ENCODE measurements around the gene SLC19A2. TPM values are rescaled to one million over a fixed set of nuclear protein-coding genes. Genes with fewer than 3 reads are reported as not detected.
"Not testable (repeated sequence)": the region's sequence is repeated elsewhere in the genome, so short reads cannot be mapped to it uniquely, and the experiment has no call there.

SLC19A2 gene
- total RNA-seq, 1 experiment from 2014 or later = 12.8 TPM

DNA sequence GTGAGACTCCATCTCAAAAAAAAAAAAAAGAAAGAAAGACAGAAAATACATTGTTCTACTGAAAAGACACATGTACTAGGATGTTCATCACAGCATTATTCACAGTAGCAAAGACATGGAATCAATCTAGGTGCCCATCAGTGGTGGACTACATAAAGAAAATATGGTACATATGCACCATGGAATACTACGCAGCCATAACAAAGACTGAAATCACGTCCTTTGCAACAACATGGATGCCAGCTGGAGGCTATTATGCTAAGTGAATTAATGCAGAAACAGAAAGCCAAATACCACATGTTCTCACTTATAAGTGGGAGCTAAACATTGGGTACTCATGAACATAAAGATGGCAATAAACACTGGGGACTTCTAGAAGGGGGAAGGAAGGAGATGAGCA is 48.9 kb upstream of the SLC19A2 start:
- H3K23me2 ChIP-seq (ENCODE audit: insufficient read length, low read depth, low read length, poor library complexity, severe bottlenecking) = no peaks in the 10 kb centered on the region
- no peaks in the 10 kb centered on the region for H3K27me3 Mint-ChIP-seq (ENCODE audit: low read depth)

DNA sequence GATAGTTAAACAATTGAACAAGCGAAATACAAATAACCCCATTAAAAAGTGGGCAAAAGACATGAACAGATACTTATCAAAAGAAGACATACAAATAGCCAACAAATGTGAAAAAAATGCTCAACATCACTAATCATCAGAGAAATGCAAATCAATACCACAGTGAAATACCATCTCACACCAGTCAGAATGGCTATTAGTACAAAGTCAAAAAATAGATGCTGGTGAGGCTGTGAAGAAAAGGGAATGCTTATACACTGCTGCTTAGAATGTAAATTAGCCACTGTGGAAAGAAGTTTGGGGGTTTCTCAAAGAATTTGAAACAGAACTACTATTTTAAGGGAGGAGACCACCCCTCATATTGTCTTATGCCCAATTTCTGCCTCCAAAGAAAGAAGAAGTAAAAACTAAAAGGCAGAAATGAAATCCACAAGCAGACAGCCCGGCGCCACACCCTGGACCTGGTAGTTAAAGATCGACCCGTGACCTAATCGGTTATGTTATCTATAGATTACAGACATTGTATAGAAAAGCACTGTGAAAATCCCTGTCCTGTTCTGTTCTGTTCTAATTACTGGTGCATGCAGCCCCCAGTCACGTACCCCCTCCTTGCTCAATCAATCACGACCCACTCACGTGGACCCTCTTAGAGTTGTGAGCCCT is 47.9 kb upstream of the SLC19A2 start:
- H4K8ac ChIP-seq (replicated peaks; ENCODE audit: insufficient read length, low read depth, low read length); H3K36me3 Mint-ChIP-seq (ENCODE audit: insufficient read depth in 1 of 3, low read depth in 3 of 3); H3K4me1 ChIP-seq (ENCODE audit: insufficient read depth, low read length); H3K4me3 Mint-ChIP-seq; H3K27me3 ChIP-seq (ENCODE audit: insufficient read depth, low read length); H2BK20ac ChIP-seq (ENCODE audit: low read depth, low read length, poor library complexity, severe bottlenecking); H3K4ac ChIP-seq (ENCODE audit: low read depth, low read length); H3K23me2 ChIP-seq (ENCODE audit: insufficient read length, low read depth, low read length, poor library complexity, severe bottlenecking); H4K20me1 ChIP-seq (ENCODE audit: control insufficient read depth, insufficient read depth, insufficient read length); H3K9me3 ChIP-seq (ENCODE audit: control insufficient read depth, low read depth, low read length); H2AFZ ChIP-seq (ENCODE audit: low read length); H3K4me2 ChIP-seq (ENCODE audit: insufficient read depth, insufficient read length, low read length); H4K91ac ChIP-seq (ENCODE audit: insufficient read length, low read depth, low read length); H3K23ac ChIP-seq (ENCODE audit: insufficient read length, low read depth, low read length); H2BK12ac ChIP-seq (ENCODE audit: insufficient read length, low read depth, low read length); H3K79me2 ChIP-seq (ENCODE audit: insufficient read depth, low read length); H4K5ac ChIP-seq (ENCODE audit: insufficient read length, low read depth, low read length); H3K9me3 Mint-ChIP-seq; H3K27me3 Mint-ChIP-seq (ENCODE audit: low read depth); H2AK5ac ChIP-seq (ENCODE audit: insufficient read length, low read length); H3K79me1 ChIP-seq (ENCODE audit: insufficient read depth, low read depth, low read length, poor library complexity, severe bottlenecking); H3K14ac ChIP-seq (ENCODE audit: insufficient read depth, low read length); H3K27ac ChIP-seq (ENCODE audit: insufficient read length, low read depth, low read length); DNase-seq; H2BK120ac ChIP-seq (ENCODE audit: low read depth, low read length, poor library complexity, severe bottlenecking); H2BK15ac ChIP-seq (ENCODE audit: low read depth, low read length); H3K9ac ChIP-seq (ENCODE audit: extremely low read depth, insufficient read length, low read length); H3K18ac ChIP-seq (ENCODE audit: insufficient read length, low read depth, low read length); H3K56ac ChIP-seq (ENCODE audit: insufficient read length, low read depth, low read length); H3T11ph ChIP-seq (ENCODE audit: low read length); H2BK5ac ChIP-seq (ENCODE audit: insufficient read length, low read length): not testable (repeated sequence)
- H3K4me1 Mint-ChIP-seq = peaks cover 18 to 20% of the 10 kb centered on the region in 2 experiments
- WGBS (ENCODE audit: extremely low coverage, insufficient read length, low lambda C conversion rate) = no CpG with 5 or more reads among the region's 9 CpGs
- peak overlapping the region in 2 of 3 experiments; percentile 40 to 52; a peak in 2 of 7 replicates for H3K27ac Mint-ChIP-seq

More for the DNA sequence above, 48.9 kb upstream of the SLC19A2 start:
- DNase-seq = no peak
- H3K4me2 ChIP-seq (ENCODE audit: insufficient read depth, insufficient read length, low read length) = no peak overlapping the region
- no peak overlapping the region for H2AFZ ChIP-seq (ENCODE audit: low read length)
- no peaks in the 10 kb centered on the region for H3K27me3 ChIP-seq (ENCODE audit: insufficient read depth, low read length)
- H3K4ac ChIP-seq (ENCODE audit: low read depth, low read length) = no peak overlapping the region
- H3K9me3 ChIP-seq (ENCODE audit: control insufficient read depth, low read depth, low read length) = no peaks in the 10 kb centered on the region
- no peak overlapping the region for H2BK12ac ChIP-seq (ENCODE audit: insufficient read length, low read depth, low read length)
- H2BK120ac ChIP-seq (ENCODE audit: low read depth, low read length, poor library complexity, severe bottlenecking) = no peak overlapping the region
- TF ChIP-seq, protein P1, sequence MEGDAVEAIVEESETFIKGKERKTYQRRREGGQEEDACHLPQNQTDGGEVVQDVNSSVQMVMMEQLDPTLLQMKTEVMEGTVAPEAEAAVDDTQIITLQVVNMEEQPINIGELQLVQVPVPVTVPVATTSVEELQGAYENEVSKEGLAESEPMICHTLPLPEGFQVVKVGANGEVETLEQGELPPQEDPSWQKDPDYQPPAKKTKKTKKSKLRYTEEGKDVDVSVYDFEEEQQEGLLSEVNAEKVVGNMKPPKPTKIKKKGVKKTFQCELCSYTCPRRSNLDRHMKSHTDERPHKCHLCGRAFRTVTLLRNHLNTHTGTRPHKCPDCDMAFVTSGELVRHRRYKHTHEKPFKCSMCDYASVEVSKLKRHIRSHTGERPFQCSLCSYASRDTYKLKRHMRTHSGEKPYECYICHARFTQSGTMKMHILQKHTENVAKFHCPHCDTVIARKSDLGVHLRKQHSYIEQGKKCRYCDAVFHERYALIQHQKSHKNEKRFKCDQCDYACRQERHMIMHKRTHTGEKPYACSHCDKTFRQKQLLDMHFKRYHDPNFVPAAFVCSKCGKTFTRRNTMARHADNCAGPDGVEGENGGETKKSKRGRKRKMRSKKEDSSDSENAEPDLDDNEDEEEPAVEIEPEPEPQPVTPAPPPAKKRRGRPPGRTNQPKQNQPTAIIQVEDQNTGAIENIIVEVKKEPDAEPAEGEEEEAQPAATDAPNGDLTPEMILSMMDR (conservative IDR thresholded peaks at IDR 0.05) = no peak
- Mint-ChIP-seq H3K36me3 (ENCODE audit: insufficient read depth in 1 of 3, low read depth in 3 of 3) (no peaks in the 10 kb centered on the region), H3K9me3 (no peaks in the 10 kb centered on the region), H3K4me3 (no peak overlapping the region), H3K4me1 (peaks cover 8 to 10% of the 10 kb centered on the region in 2 experiments), H3K27ac (no peak overlapping the region)
- no peak overlapping the region for H2BK20ac ChIP-seq (ENCODE audit: low read depth, low read length, poor library complexity, severe bottlenecking)
- no peaks in the 10 kb centered on the region for H3K79me1 ChIP-seq (ENCODE audit: insufficient read depth, low read depth, low read length, poor library complexity, severe bottlenecking)
- no peaks in the 10 kb centered on the region for H3K79me2 ChIP-seq (ENCODE audit: insufficient read depth, low read length)
- H2BK5ac ChIP-seq (ENCODE audit: insufficient read length, low read length) = no peak overlapping the region
- H2AK5ac ChIP-seq (ENCODE audit: insufficient read length, low read length) = no peak overlapping the region
- H3K27ac ChIP-seq (ENCODE audit: insufficient read length, low read depth, low read length) = no peak overlapping the region
- H3K18ac ChIP-seq (ENCODE audit: insufficient read length, low read depth, low read length) = no peak overlapping the region
- H3K56ac ChIP-seq (ENCODE audit: insufficient read length, low read depth, low read length) = no peak overlapping the region
- H3T11ph ChIP-seq (ENCODE audit: low read length) = no peak overlapping the region
- H3K9ac ChIP-seq (ENCODE audit: extremely low read depth, insufficient read length, low read length) = no peak overlapping the region
- no peak overlapping the region for H3K23ac ChIP-seq (ENCODE audit: insufficient read length, low read depth, low read length)
- H4K91ac ChIP-seq (ENCODE audit: insufficient read length, low read depth, low read length) = no peak overlapping the region
- no peaks in the 10 kb centered on the region for H4K20me1 ChIP-seq (ENCODE audit: control insufficient read depth, insufficient read depth, insufficient read length)
- no CpG with 5 or more reads among the region's 2 CpGs for WGBS (ENCODE audit: extremely low coverage, insufficient read length, low lambda C conversion rate)
- H3K14ac ChIP-seq (ENCODE audit: insufficient read depth, low read length) = no peak overlapping the region
- H4K5ac ChIP-seq (ENCODE audit: insufficient read length, low read depth, low read length) = no peak overlapping the region
- no peak overlapping the region for H2BK15ac ChIP-seq (ENCODE audit: low read depth, low read length)
- H3K4me1 ChIP-seq (ENCODE audit: insufficient read depth, low read length) = no peaks in the 10 kb centered on the region; the same call in 1 of the 2 replicates
- H4K8ac ChIP-seq (replicated peaks; ENCODE audit: insufficient read length, low read depth, low read length) = no peak overlapping the region

Data from H9 (cell line).